Muscle layer of duodenum (tissue), 2 donors: ENCODE data around the gene RNF166.

Source experiments
- H3K27ac ChIP-seq: one replicate; pipeline ENCODE4 v1.7.0; 2013; ENCODE audit warnings: mild to moderate bottlenecking, low read length
- H3K27me3 ChIP-seq: one replicate; pipeline ENCODE4 v1.7.0; 2013; ENCODE audit warnings: low read depth, mild to moderate bottlenecking, control low read depth, low read length
- H3K36me3 ChIP-seq, 2 donors: one replicate each; pipeline ENCODE4 v1.7.0; 2013; ENCODE audit warnings: low read length in 2 of 2, control low read depth in 1 of 2, mild to moderate bottlenecking in 1 of 2; ENCODE audit not compliant: insufficient read depth in 2 of 2, control insufficient read depth in 1 of 2
- H3K4me1 ChIP-seq, 2 donors: one replicate each; pipeline ENCODE4 v1.7.0; 2013; ENCODE audit warnings: low read length in 2 of 2, mild to moderate bottlenecking in 2 of 2, control low read depth in 1 of 2, moderate library complexity in 1 of 2; ENCODE audit not compliant: insufficient read depth in 2 of 2, control insufficient read depth in 1 of 2
- H3K4me3 ChIP-seq, 2 donors: one replicate each; pipeline ENCODE4 v1.7.0; 2013; ENCODE audit warnings: low read length in 2 of 2, low read depth in 1 of 2, mild to moderate bottlenecking in 1 of 2
- H3K9me3 ChIP-seq, 2 donors: one replicate each; pipeline ENCODE4 v1.7.0; 2013; ENCODE audit warnings: low read length in 2 of 2, control low read depth in 1 of 2, mild to moderate bottlenecking in 1 of 2; ENCODE audit not compliant: control insufficient read depth in 1 of 2
- donor health status: healthy.

Gene RNF166

GRCh38 chr16:88721236-88721635 lies 15.0 kb upstream of the RNF166 start:
- Histone ChIP-seq H3K9me3 (no peaks in the 10 kb centered on the region), H3K4me1 (no peaks in the 10 kb centered on the region), H3K36me3 (peaks cover 34 to 93% of the 10 kb centered on the region in 2 donors), H3K27me3 (no peaks in the 10 kb centered on the region), H3K4me3 (no peak overlapping the region), H3K27ac (no peak overlapping the region)

GRCh38 chr16:88720396-88720970 lies 14.3 kb upstream of the RNF166 start:
- Histone ChIP-seq H3K9me3 (no peaks in the 10 kb centered on the region), H3K27me3 (no peaks in the 10 kb centered on the region), H3K27ac (no peak overlapping the region), H3K4me1 (no peaks in the 10 kb centered on the region), H3K4me3 (no peak overlapping the region), H3K36me3 (peaks cover 36 to 93% of the 10 kb centered on the region in 2 donors)

DNA sequence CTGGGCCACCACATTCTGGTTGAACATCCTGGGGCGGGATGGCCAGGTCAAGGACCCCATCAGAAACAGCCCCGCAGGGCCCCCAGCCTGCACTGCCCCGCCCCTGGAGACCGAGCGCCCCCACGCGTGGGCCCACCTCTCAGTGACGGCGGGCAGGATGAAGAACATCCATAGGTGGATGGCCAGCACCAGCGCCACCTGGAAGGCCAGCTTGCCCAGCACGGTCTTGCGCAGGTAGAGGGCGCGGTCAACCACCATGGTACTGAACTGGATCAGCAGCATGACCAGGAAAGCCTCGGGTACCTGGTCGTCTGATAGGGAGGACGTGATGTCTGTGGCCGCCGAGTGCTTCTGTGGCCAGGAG lies 13.7 kb upstream of the RNF166 start:
- Histone ChIP-seq H3K4me3 (no peak overlapping the region), H3K9me3 (no peaks in the 10 kb centered on the region), H3K27ac (no peak overlapping the region), H3K36me3 (peaks cover 31 to 93% of the 10 kb centered on the region in 2 donors), H3K27me3 (no peaks in the 10 kb centered on the region), H3K4me1 (no peaks in the 10 kb centered on the region)

GRCh38 chr16:88719267-88719932 lies 13.2 kb upstream of the RNF166 start:
- Histone ChIP-seq H3K4me1 (no peaks in the 10 kb centered on the region), H3K27me3 (no peaks in the 10 kb centered on the region), H3K4me3 (no peak overlapping the region), H3K9me3 (no peaks in the 10 kb centered on the region), H3K27ac (no peak overlapping the region), H3K36me3 (peaks cover 31 to 93% of the 10 kb centered on the region in 2 donors)

DNA sequence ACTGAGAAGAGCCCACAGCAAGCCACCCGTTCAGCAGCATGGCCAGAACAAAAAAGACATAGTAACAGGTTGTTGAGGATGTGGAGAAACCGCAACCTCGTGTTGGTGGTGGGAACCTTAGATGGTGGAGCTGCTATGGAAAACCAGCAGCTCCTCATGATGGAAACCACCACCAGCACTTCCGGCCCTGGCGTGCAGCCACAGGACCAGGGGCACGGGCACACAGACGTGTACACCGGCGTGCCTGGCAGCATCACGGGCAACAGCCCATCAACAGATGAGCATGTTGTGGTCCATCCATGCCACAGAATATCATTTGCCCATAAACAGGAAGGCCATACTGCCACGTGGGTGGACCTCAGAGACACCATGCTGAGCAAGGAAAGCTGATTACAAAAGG lies 12.0 kb upstream of the RNF166 start:
- Histone ChIP-seq H3K9me3 (no peaks in the 10 kb centered on the region), H3K27ac (no peak overlapping the region), H3K27me3 (no peaks in the 10 kb centered on the region), H3K4me1 (no peaks in the 10 kb centered on the region), H3K36me3 (peaks cover 31 to 97% of the 10 kb centered on the region in 2 donors), H3K4me3 (no peak overlapping the region)

GRCh38 chr16:88716601-88717001 lies 10.4 kb upstream of the RNF166 start:
- H3K27ac ChIP-seq = no peak overlapping the region
- peaks cover 31 to 83% of the 10 kb centered on the region in 2 donors for H3K36me3 ChIP-seq
- H3K4me3 ChIP-seq = no peak overlapping the region
- no peaks in the 10 kb centered on the region for H3K9me3 ChIP-seq
- H3K4me1 ChIP-seq = no peaks in the 10 kb centered on the region
- no peaks in the 10 kb centered on the region for H3K27me3 ChIP-seq

GRCh38 chr16:88716201-88716600 lies 10.0 kb upstream of the RNF166 start:
- H3K4me3 ChIP-seq = no peak overlapping the region
- no peaks in the 10 kb centered on the region for H3K9me3 ChIP-seq
- no peaks in the 10 kb centered on the region for H3K4me1 ChIP-seq
- H3K27ac ChIP-seq = no peak overlapping the region
- H3K27me3 ChIP-seq = no peaks in the 10 kb centered on the region
- peaks cover 31 to 79% of the 10 kb centered on the region in 2 donors for H3K36me3 ChIP-seq

DNA sequence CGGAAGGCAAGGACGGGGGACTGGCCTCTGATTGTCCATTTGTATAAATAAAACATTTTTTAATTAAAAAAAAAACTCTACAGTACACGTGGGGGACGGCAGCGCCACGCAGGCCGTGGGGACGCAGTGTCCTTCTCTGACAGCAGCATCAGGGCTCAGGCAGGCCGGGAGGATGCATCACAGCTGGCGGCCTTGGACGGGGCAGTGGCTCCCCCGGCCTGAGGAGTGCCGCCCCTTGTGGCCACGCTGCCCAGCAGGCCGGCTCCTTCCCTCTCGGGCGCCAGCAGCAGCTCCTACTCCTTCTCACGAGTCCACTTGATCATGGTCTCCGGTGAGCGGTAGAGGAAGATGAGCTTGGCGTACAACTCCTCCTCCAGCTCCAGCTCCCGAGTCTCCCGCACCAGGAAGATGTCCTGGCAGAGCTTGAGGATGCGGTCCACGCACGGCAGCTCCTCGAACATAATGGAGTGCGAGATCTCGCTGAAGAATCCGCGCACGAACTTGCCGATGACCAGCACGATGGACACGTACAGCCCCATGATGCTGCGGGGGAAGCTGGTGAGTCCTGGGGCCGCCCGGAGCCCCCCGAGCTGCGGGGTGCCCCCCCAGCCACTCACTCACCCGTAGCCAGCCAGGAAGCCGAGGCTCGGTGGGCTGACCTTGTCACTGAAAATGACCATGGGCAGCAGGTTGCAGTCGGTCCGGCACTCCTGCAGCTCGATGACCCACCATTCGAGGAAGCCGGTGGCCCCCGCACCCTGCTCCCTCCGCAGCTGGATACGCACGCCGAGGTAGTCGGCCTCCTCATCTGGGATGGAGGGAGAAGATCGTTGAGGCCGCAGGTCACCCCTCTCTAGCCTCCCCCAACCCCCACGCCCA lies 9.3 kb upstream of the RNF166 start:
- no peaks in the 10 kb centered on the region for H3K27me3 ChIP-seq
- no peak overlapping the region for H3K27ac ChIP-seq
- no peaks in the 10 kb centered on the region for H3K9me3 ChIP-seq
- H3K36me3 ChIP-seq = peaks cover 26 to 72% of the 10 kb centered on the region in 2 donors
- no peaks in the 10 kb centered on the region for H3K4me1 ChIP-seq
- no peak overlapping the region for H3K4me3 ChIP-seq

- Histone ChIP-seq H3K9me3 (no peaks in the 10 kb centered on the region), H3K27me3 (no peaks in the 10 kb centered on the region), H3K27ac (no peak overlapping the region), H3K4me1 (no peaks in the 10 kb centered on the region), H3K36me3 (peaks cover 20 to 65% of the 10 kb centered on the region in 2 donors), H3K4me3 (no peak overlapping the region)
Measured at GRCh38 chr16:88714420-88715302, 8.5 kb upstream of the RNF166 start.

GRCh38 chr16:88713568-88714419 lies 7.6 kb upstream of the RNF166 start:
- H3K27ac ChIP-seq = no peak overlapping the region
- no peaks in the 10 kb centered on the region for H3K9me3 ChIP-seq
- no peaks in the 10 kb centered on the region for H3K27me3 ChIP-seq
- H3K4me1 ChIP-seq = no peaks in the 10 kb centered on the region
- H3K36me3 ChIP-seq = peaks cover 20 to 56% of the 10 kb centered on the region in 2 donors
- no peak overlapping the region for H3K4me3 ChIP-seq
